HepG2 (cell line): ENCODE data around the gene EPB41L5. TPM values are rescaled to one million over a fixed set of nuclear protein-coding genes. Genes with fewer than 3 reads are reported as not detected.

Experiments
- ATF6 ChIP-seq: sonication (generic); formaldehyde crosslinking; conservative IDR thresholded peaks from 2 replicates; pipeline ENCODE4 v1.4.0; 2020; ENCODE audit warnings: missing genetic modification reagents
- KLF16 ChIP-seq, 2 experiments: sonication (generic) in 1 of 2; formaldehyde crosslinking in 1 of 2; IDR thresholded peaks; 2 replicates each; pipeline versions ENCODE4 v1.6.1 to v1.8.0; 2016 to 2023; ENCODE audit warnings: missing genetic modification reagents in 2 of 2, missing compliant biosample characterization in 1 of 2
- MIER2 ChIP-seq: IDR thresholded peaks from 2 replicates; pipeline ENCODE4 v1.6.1; 2016; ENCODE audit warnings: missing biosample characterization, missing genetic modification reagents
- NR0B2 ChIP-seq: sonication (generic); formaldehyde crosslinking; IDR thresholded peaks from 2 replicates; pipeline ENCODE4 v1.4.0; 2020; ENCODE audit warnings: mild to moderate bottlenecking, missing genetic modification reagents
- SRSF4 ChIP-seq: fragments of 200-400 bp; formaldehyde crosslinking; IDR thresholded peaks from one replicate; pipeline ENCODE4 v1.6.1; 2018; ENCODE audit warnings: mild to moderate bottlenecking, low read depth, low read length, moderate library complexity; ENCODE audit not compliant: poor library complexity, severe bottlenecking
- ZBTB40 ChIP-seq, 2 experiments: fragments of 450-650 bp in 1 of 2; sonication (generic) in 1 of 2; formaldehyde crosslinking in 1 of 2; IDR thresholded peaks; 2 replicates each; pipeline versions ENCODE4 v1.6.1 to v1.8.0; 2016 to 2022; ENCODE audit warnings: antibody characterized with exemption in 1 of 2, mild to moderate bottlenecking in 1 of 2, missing genetic modification reagents in 1 of 2
- ZNF326 ChIP-seq: sonication (generic); formaldehyde crosslinking; IDR thresholded peaks from 2 replicates; pipeline ENCODE4 v1.4.0; 2020; ENCODE audit warnings: missing genetic modification reagents, borderline replicate concordance
- ZNF34 ChIP-seq: sonication (generic); formaldehyde crosslinking; IDR thresholded peaks from 2 replicates; pipeline ENCODE4 v1.4.0; 2020; ENCODE audit warnings: mild to moderate bottlenecking, missing genetic modification reagents, borderline replicate concordance
- ZNF646 ChIP-seq: sonication (generic); formaldehyde crosslinking; IDR thresholded peaks from 2 replicates; pipeline ENCODE4 v1.9.0; 2021; ENCODE audit warnings: mild to moderate bottlenecking, missing genetic modification reagents
- polyA plus RNA-seq, 8 experiments: library from polyadenylated mRNA; depleted of rRNA in 3 of 8; stranded (reverse) in 7 of 8; unstranded in 1 of 8; fragments of >200 nt; fragmentation: Illumina TruSeq in 4 of 8; extraction: Trizol in 4 of 8; gene quantifications; 2 replicates each; pipeline versions ENCODE4 v1.2.1 to v1.2.3, GENCODE V29; 2011 to 2016; ENCODE audit warnings: low read depth in 4 of 8, missing spikeins in 1 of 8, mixed read lengths in 1 of 8; ENCODE audit not compliant: insufficient read depth in 1 of 8
- total RNA-seq, 5 experiments: library from RNA; depleted of rRNA; stranded (reverse); fragments of >200 nt; fragmentation: Illumina TruSeq; extraction: Trizol; gene quantifications; 2 replicates each; pipeline ENCODE4 v1.2.3, GENCODE V29; 2016; ENCODE audit warnings: low read depth in 1 of 5

The EPB41L5 gene
- total and polyA plus RNA-seq, 2 of the 13 experiments (the other 11 are each of a cell fraction or from before 2014, with no cell fraction given): 40.5 to 47.5 TPM

GRCh38 chr2:120034027-120034426, 21.1 kb downstream of the EPB41L5 start (continued):
- TF ChIP-seq ZBTB40 (IDR thresholded peaks at IDR 0.05): no peak
- TF ChIP-seq ZBTB40 (CRISPR knock-in tag; IDR thresholded peaks at IDR 0.05): no peak
- no peak for TF ChIP-seq NR0B2 (CRISPR knock-in tag)
- TF ChIP-seq MIER2 (CRISPR knock-in tag): no peak
- no peak for TF ChIP-seq ZNF326 (CRISPR knock-in tag)
- TF ChIP-seq ZNF34 (CRISPR knock-in tag): no peak
- no peak for TF ChIP-seq KLF16 (CRISPR knock-in tag; IDR thresholded peaks at IDR 0.05)
- no peak for TF ChIP-seq ZNF646
- TF ChIP-seq SRSF4: no peak
- TF ChIP-seq ATF6: no peak
